Heart left ventricle (tissue), 13 donors: ENCODE measurements around the gene SLC12A5.

Experiments used
- CTCF ChIP-seq, 12 donors: fragments of 200-600 bp; sonication (generic) in 4 of 12; IDR thresholded peaks; one replicate each; pipeline versions ENCODE4 v1.5.0 to v1.8.0; 2018 to 2022; ENCODE audit warnings: antibody characterized with exemption in 12 of 12, mild to moderate bottlenecking in 5 of 12
- POLR2A ChIP-seq, 2 donors: fragments of 450-650 bp; IDR thresholded peaks; one replicate each; pipeline ENCODE4 v1.6.1; 2017; ENCODE audit warnings: antibody characterized with exemption in 2 of 2, mild to moderate bottlenecking in 2 of 2, moderate library complexity in 2 of 2
- donor health status: ischemic (EF 13 %, LVEDD 7.1; RV severe dilation, severe dysfunction).
- donor health status: DM: no; HTN: yes; CAD: no.
- donor health status: DM: no; HTN: no; CAD: no.
- donor health status: ischemic (EF 25% LVEDD 6.9; RV normal size, moderate dysfunction).
- donor health status: ischemic (EF 25% LVEDD 5.7; RV mildly dilated, moderate dysfunction).
- donor health status: ischemic (EF 35%, LVEDD 5.7; RV mildly dilated, moderate dysfunction).
- donor health status: nonischemic (EF 11% LVEDD 7.7; RV severe dilation, severe dysfunction).
- donor health status: DM: yes; HTN: yes; CAD: no.
- donor health status: PGD.
- donor health status: ischemic (EF 29% LVEDD 5.4; RV normal size, mild dysfunction).
- donor health status: nonischemic (EF 23%, LVEDD 6.1; RV moderate dilation, normal function).

GRCh38 chr20:46034039-46034438 is 5.0 kb downstream of the SLC12A5 start:
- TF ChIP-seq CTCF (IDR thresholded peaks at IDR 0.05) (no peak), POLR2A (IDR thresholded peaks at IDR 0.05) (no peak)
